K562 (cell line): ENCODE data around the gene SRPK1. TPM values are rescaled to one million over a fixed set of nuclear protein-coding genes. Genes with fewer than 3 reads are reported as not detected.

Source experiments
- ATAC-seq: fragments of 200-7000 bp; cut with Tn5 transposase; 3 replicates; pipeline ENCODE4 v1.9.1; 2020; ENCODE audit warnings: moderate library complexity
- BruUV-seq: library from RNA; stranded (reverse); fragments of 400-500 nt; replicated peaks from 2 replicates; lab custom pipeline; 2021; lab: Mats Ljungman, UMichigan
- CTCF ChIA-PET: fragments of 300-600 bp; formaldehyde crosslinking; extraction: SDS; loops from one replicate; lab custom pipeline; 2021; ENCODE audit warnings: low intra/inter-chr PET ratio; lab: Yijun Ruan, JAX
- POLR2A ChIA-PET: fragments of 300-600, 350-650 bp; sonication (Branson Sonifier 250); formaldehyde crosslinking; extraction: SDS; loops from one replicate; lab custom pipeline; 2021; ENCODE audit warnings: antibody characterized with exemption, inconsistent platforms; lab: Yijun Ruan, JAX
- DNase-seq, 4 experiments: peaks; one replicate each; pipeline versions ENCODE4 v3.0.0 to v3.0.0-alpha.2; 2011 to 2018; ENCODE audit warnings: low spot score in 3 of 4, mixed read lengths in 3 of 4; ENCODE audit errors: extremely low read depth in 1 of 4
- FAIRE-seq: peaks from 2 replicates; lab custom pipeline; 2011; peaks lifted over from hg19 to GRCh38; lab: Jason Lieb, UNC
- H2AFZ ChIP-seq: 2 replicates; pipeline ENCODE4 v1.6.0; 2011; ENCODE audit warnings: low read depth, low read length, control low read depth, inconsistent platforms
- H3K27ac ChIP-seq: fragments of 200-600 bp; 3 replicates; pipeline ENCODE4 v1.8.0; 2011; ENCODE audit warnings: low read depth, mild to moderate bottlenecking, control low read depth, inconsistent platforms, low read length, moderate library complexity, mixed read lengths; ENCODE audit errors: extremely low read depth
- H3K27me3 ChIP-seq, 2 experiments: fragments of 300-600 bp in 1 of 2; 2 replicates in 1 of 2; 3 replicates in 1 of 2; pipeline versions ENCODE4 v1.6.0 to v1.8.0; 2011; ENCODE audit warnings: inconsistent platforms in 2 of 2, low read length in 2 of 2, mild to moderate bottlenecking in 1 of 2, mixed read lengths in 1 of 2, moderate library complexity in 1 of 2; ENCODE audit not compliant: control insufficient read depth in 2 of 2, insufficient read depth in 2 of 2
- H3K36me3 ChIP-seq: fragments of 300-600 bp; 3 replicates; pipeline ENCODE4 v1.8.0; 2011; ENCODE audit warnings: mild to moderate bottlenecking, low read length, inconsistent platforms; ENCODE audit not compliant: control insufficient read depth, insufficient read depth
- H3K4me1 ChIP-seq, 2 experiments: fragments of 200-600 bp in 1 of 2; replicated peaks in 1 of 2; 2 replicates in 1 of 2; 3 replicates in 1 of 2; pipeline versions ENCODE4 v1.5.1 to v1.8.0; 2011; ENCODE audit warnings: inconsistent platforms in 2 of 2, low read length in 2 of 2, mild to moderate bottlenecking in 1 of 2, mixed read lengths in 1 of 2, moderate library complexity in 1 of 2; ENCODE audit not compliant: control insufficient read depth in 2 of 2, insufficient read depth in 2 of 2
- H3K4me2 ChIP-seq: 2 replicates; pipeline ENCODE4 v1.6.1; 2011; ENCODE audit warnings: low read length, control low read depth, inconsistent platforms, mixed read lengths; ENCODE audit not compliant: insufficient read depth
- H3K4me3 ChIP-seq: fragments of 200-600 bp; sonication (generic), shearing (Covaris generic); 2 replicates; pipeline ENCODE4 v1.5.1; 2016; ENCODE audit warnings: control low read depth, inconsistent platforms
- H3K79me2 ChIP-seq: fragments of 200-600 bp; 3 replicates; pipeline ENCODE4 v1.8.0; 2011; ENCODE audit warnings: low read length, inconsistent platforms; ENCODE audit not compliant: control insufficient read depth, insufficient read depth
- H3K9ac ChIP-seq, 2 experiments: 2 replicates each; pipeline versions ENCODE4 v1.6.0 to v1.6.1; 2011; ENCODE audit warnings: low read depth in 2 of 2, low read length in 2 of 2, control low read depth in 1 of 2, inconsistent platforms in 1 of 2, mild to moderate bottlenecking in 1 of 2, mixed read lengths in 1 of 2; ENCODE audit not compliant: insufficient read depth in 1 of 2
- H3K9me1 ChIP-seq: one replicate; pipeline ENCODE4 v1.6.0; 2011; ENCODE audit warnings: inconsistent platforms, mild to moderate bottlenecking, low read length, moderate library complexity; ENCODE audit not compliant: control insufficient read depth, insufficient read depth
- H3K9me3 ChIP-seq: replicated peaks from 2 replicates; pipeline ENCODE4 v1.5.1; 2011; ENCODE audit warnings: low read depth, low read length, inconsistent platforms; ENCODE audit not compliant: control insufficient read depth, insufficient read depth
- H4K20me1 ChIP-seq: replicated peaks from 2 replicates; pipeline ENCODE4 v1.6.1; 2011; ENCODE audit warnings: low read length, inconsistent platforms, mixed read lengths; ENCODE audit not compliant: control insufficient read depth, insufficient read depth
- ARID1B ChIP-seq: fragments of 450-650 bp; IDR thresholded peaks from 2 replicates; pipeline ENCODE4 v1.6.1; 2016; ENCODE audit warnings: antibody characterized with exemption, mild to moderate bottlenecking, inconsistent platforms
- ARID2 ChIP-seq: fragments of 450-650 bp; IDR thresholded peaks from 2 replicates; pipeline ENCODE4 v1.6.1; 2017; ENCODE audit warnings: antibody characterized with exemption, mild to moderate bottlenecking
- CBFA2T3 ChIP-seq: fragments of 450-650 bp; IDR thresholded peaks from 2 replicates; pipeline ENCODE4 v1.6.1; 2017
- CBFB ChIP-seq: sonication (generic); formaldehyde crosslinking; IDR thresholded peaks from 2 replicates; pipeline ENCODE4 v1.4.0; 2020; ENCODE audit warnings: mild to moderate bottlenecking, missing genetic modification reagents
- CHD4 ChIP-seq: fragments of 200-600 bp; sonication (generic); IDR thresholded peaks from 3 replicates; pipeline ENCODE4 v1.6.1; 2012; ENCODE audit warnings: low read depth, mild to moderate bottlenecking, mixed read lengths, low read length, inconsistent platforms; ENCODE audit not compliant: insufficient read depth, insufficient replicate concordance, poor library complexity, severe bottlenecking
- EZH2 ChIP-seq: IDR thresholded peaks from 2 replicates; pipeline ENCODE4 v1.6.1; 2012; ENCODE audit warnings: low read depth, mild to moderate bottlenecking, inconsistent platforms, low read length, borderline replicate concordance
- GATAD2B ChIP-seq: fragments of 450-650 bp; IDR thresholded peaks from 2 replicates; pipeline ENCODE4 v1.6.1; 2017; ENCODE audit warnings: mild to moderate bottlenecking, borderline replicate concordance
- NFIC ChIP-seq: fragments of 450-650 bp; IDR thresholded peaks from 2 replicates; pipeline ENCODE4 v1.6.1; 2017; ENCODE audit warnings: mild to moderate bottlenecking, inconsistent platforms
- RBM34 ChIP-seq: fragments of 200-400 bp; formaldehyde crosslinking; IDR thresholded peaks from 2 replicates; pipeline ENCODE4 v1.6.1; 2018; ENCODE audit warnings: low read length, borderline replicate concordance; ENCODE audit not compliant: insufficient read depth
- RCOR1 ChIP-seq, 2 experiments: IDR thresholded peaks; 2 replicates each; pipeline ENCODE4 v1.6.1; 2012; ENCODE audit warnings: low read depth in 2 of 2, low read length in 2 of 2, borderline replicate concordance in 1 of 2, improper control_type of control experiment in 1 of 2
- RHOXF2B ChIP-seq: fragments of 250-450 bp; sonication (Bioruptor Pico); conservative IDR thresholded peaks from 2 replicates; pipeline ENCODE4 v1.5.1; 2021
- SNIP1 ChIP-seq: fragments of 450-650 bp; IDR thresholded peaks from 2 replicates; pipeline ENCODE4 v1.7.1; 2017; ENCODE audit warnings: low read depth, mild to moderate bottlenecking
- ZNF75A ChIP-seq: fragments of 450-650 bp; formaldehyde crosslinking; IDR thresholded peaks from 2 replicates; pipeline ENCODE4 v1.4.0; 2020; ENCODE audit warnings: mild to moderate bottlenecking
- ZNF79 ChIP-seq: fragments of 250-450 bp; sonication (Bioruptor Pico); IDR thresholded peaks from 2 replicates; pipeline ENCODE4 v1.4.0; 2020; ENCODE audit warnings: low read depth, mild to moderate bottlenecking, moderate library complexity
- WGBS: fragments of 100-300 bp; shearing (Covaris generic); methylation state at CpG from one replicate; pipeline ENCODE4 v1.1.6; 2016; ENCODE audit warnings: low coverage, mixed read lengths; ENCODE audit not compliant: insufficient coverage; ENCODE audit errors: missing lambda C conversion rate; 5-methylcytosine and 5-hydroxymethylcytosine counted together
- in situ Hi-C: fragments of 300-500 bp; cut with MboI; formaldehyde crosslinking; loops from 4 replicates; pipeline ENCODE4 v1.15.0; 2018; ENCODE audit warnings: inconsistent platforms, mixed read lengths
- intact Hi-C: fragments of 100-400 bp; cut with micrococcal nuclease; formaldehyde crosslinking; loops from 2 replicates; pipeline ENCODE4 v1.14.2; 2022
- polyA plus RNA-seq, 8 experiments: library from polyadenylated mRNA; depleted of rRNA in 4 of 8; stranded (reverse) in 5 of 8; unstranded in 3 of 8; fragments of >200 nt; fragmentation: Nextera tagmentation in 2 of 8; fragmentation: Illumina TruSeq in 1 of 8; extraction: Ambion mirVana in 2 of 8; extraction: Trizol in 1 of 8; gene quantifications; 2 replicates each; pipeline versions ENCODE4 v1.2.1 to v1.2.3, GENCODE V29; 2011 to 2014; ENCODE audit warnings: inconsistent platforms in 1 of 8, missing spikeins in 1 of 8
- total RNA-seq, 7 experiments: library from RNA; depleted of rRNA in 6 of 7; stranded (reverse); fragments of >200 nt in 6 of 7; fragmentation: Illumina TruSeq in 2 of 7; extraction: Trizol in 2 of 7; gene quantifications; 2 replicates each; pipeline versions ENCODE4 v1.2.1 to v1.2.3, GENCODE V29; 2011 to 2021; ENCODE audit warnings: low replicate concordance in 1 of 7
- TF ChIP-seq, protein P1 (sequence below): sonication (generic); formaldehyde crosslinking; IDR thresholded peaks from 2 replicates; pipeline ENCODE4 v1.9.0; 2022; ENCODE audit warnings: mild to moderate bottlenecking, missing genetic modification reagents
- TF ChIP-seq, protein P2 (sequence below): fragments of 250-450 bp; sonication (Bioruptor Pico); IDR thresholded peaks from 2 replicates; pipeline ENCODE4 v1.4.0; 2020; ENCODE audit warnings: borderline replicate concordance
- TF ChIP-seq, protein P3 (sequence below): sonication (generic); formaldehyde crosslinking; IDR thresholded peaks from 2 replicates; pipeline ENCODE4 v1.8.0; 2022; ENCODE audit warnings: missing genetic modification reagents, mild to moderate bottlenecking, moderate library complexity, borderline replicate concordance
- TF ChIP-seq, protein P4 (sequence below): fragments of 250-450 bp; sonication (Bioruptor Pico); IDR thresholded peaks from 2 replicates; pipeline ENCODE4 v1.8.0; 2022; ENCODE audit warnings: moderate library complexity, mild to moderate bottlenecking, inconsistent platforms
- TF ChIP-seq, protein P5 (sequence below): fragments of 450-650 bp; IDR thresholded peaks from 2 replicates; pipeline ENCODE4 v1.6.1; 2016

The SRPK1 gene
- total and polyA plus RNA-seq, 9 of the 15 experiments (the other 6 are each of a cell fraction or from before 2014, with no cell fraction given): 99.6 to 185 (median 159) TPM

DNA sequence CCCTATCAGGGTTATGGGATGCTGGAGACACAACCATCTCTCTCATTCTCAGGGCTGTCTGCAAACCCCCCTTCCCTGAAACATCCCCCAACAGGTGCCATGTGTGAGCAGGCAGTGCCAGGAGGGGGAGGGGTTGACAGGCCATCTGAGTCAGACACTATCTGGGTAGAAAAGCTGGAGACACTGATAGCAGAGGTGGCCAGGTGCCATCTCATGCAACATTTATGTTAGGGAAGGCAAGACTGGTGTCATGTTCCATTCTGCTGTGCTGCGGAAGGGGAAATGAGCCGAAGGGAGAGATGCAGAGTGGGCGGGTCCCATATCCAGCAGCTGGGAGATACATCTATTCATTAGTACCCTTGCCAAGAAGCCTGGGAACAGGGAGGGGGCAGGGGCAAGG, 112.2 kb downstream of the SRPK1 start:
- ATAC-seq (no peak), DNase-seq (no peak), FAIRE-seq (no peak)
- peaks cover 5 to 10% of the 10 kb centered on the region in 2 experiments for H3K4me1 ChIP-seq
- intact Hi-C loops: no loop called here
- H3K27ac ChIP-seq: no peak overlapping the region
- no peak overlapping the region for H2AFZ ChIP-seq
- no TSS peak for BruUV-seq
- no peak overlapping the region for H3K4me2 ChIP-seq
- H3K36me3 ChIP-seq: no peaks in the 10 kb centered on the region
- ChIA-PET POLR2A (no interaction called here), CTCF (no interaction called here)
- WGBS: 7% methylated on average over 3 of the region's 3 CpGs
- H3K9ac ChIP-seq: no peak overlapping the region
- no peak overlapping the region for H3K4me3 ChIP-seq
- no peaks in the 10 kb centered on the region for H3K9me3 ChIP-seq
- in situ Hi-C loops: no loop called here
- H3K9me1 ChIP-seq: peaks cover 2% of the 10 kb centered on the region
- peaks cover 17 to 42% of the 10 kb centered on the region in 2 experiments for H3K27me3 ChIP-seq
- H3K79me2 ChIP-seq: no peaks in the 10 kb centered on the region
- H4K20me1 ChIP-seq: 0 out of 2 replicates have a peak, but pooled peaks cover 6% of the 10 kb centered on the region
- TF ChIP-seq CBFA2T3 (peak; percentile 66), ARID2 (no peak), ZNF79 (CRISPR knock-in tag) (no peak), NFIC (peak; percentile 43), RCOR1 (IDR thresholded peaks at IDR 0.05; ENCODE audit: borderline replicate concordance in 1 of 2, low read depth in 2 of 2, low read length in 2 of 2) (no peak), RHOXF2B (CRISPR knock-in tag) (no peak), CHD4 (no peak), SNIP1 (no peak), ARID1B (peak; percentile 37), ZNF75A (CRISPR knock-in tag) (no peak), EZH2 (no peak), GATAD2B (no peak), CBFB (CRISPR knock-in tag) (no peak), RBM34 (no peak)
- TF ChIP-seq, protein P1, sequence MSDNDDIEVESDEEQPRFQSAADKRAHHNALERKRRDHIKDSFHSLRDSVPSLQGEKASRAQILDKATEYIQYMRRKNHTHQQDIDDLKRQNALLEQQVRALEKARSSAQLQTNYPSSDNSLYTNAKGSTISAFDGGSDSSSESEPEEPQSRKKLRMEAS (CRISPR knock-in tag): 0 out of 2 replicates have a peak, but pooled peaks have one; percentile 19
- TF ChIP-seq, protein P2, sequence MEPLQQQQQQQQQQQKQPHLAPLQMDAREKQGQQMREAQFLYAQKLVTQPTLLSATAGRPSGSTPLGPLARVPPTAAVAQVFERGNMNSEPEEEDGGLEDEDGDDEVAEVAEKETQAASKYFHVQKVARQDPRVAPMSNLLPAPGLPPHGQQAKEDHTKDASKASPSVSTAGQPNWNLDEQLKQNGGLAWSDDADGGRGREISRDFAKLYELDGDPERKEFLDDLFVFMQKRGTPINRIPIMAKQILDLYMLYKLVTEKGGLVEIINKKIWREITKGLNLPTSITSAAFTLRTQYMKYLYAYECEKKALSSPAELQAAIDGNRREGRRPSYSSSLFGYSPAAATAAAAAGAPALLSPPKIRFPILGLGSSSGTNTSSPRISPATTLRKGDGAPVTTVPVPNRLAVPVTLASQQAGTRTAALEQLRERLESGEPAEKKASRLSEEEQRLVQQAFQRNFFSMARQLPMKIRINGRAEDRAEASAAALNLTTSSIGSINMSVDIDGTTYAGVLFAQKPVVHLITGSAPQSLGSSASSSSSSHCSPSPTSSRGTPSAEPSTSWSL (CRISPR knock-in tag): no peak
- TF ChIP-seq, protein P3, sequence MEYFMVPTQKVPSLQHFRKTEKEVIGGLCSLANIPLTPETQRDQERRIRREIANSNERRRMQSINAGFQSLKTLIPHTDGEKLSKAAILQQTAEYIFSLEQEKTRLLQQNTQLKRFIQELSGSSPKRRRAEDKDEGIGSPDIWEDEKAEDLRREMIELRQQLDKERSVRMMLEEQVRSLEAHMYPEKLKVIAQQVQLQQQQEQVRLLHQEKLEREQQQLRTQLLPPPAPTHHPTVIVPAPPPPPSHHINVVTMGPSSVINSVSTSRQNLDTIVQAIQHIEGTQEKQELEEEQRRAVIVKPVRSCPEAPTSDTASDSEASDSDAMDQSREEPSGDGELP (CRISPR knock-in tag): no peak
- TF ChIP-seq, protein P4, sequence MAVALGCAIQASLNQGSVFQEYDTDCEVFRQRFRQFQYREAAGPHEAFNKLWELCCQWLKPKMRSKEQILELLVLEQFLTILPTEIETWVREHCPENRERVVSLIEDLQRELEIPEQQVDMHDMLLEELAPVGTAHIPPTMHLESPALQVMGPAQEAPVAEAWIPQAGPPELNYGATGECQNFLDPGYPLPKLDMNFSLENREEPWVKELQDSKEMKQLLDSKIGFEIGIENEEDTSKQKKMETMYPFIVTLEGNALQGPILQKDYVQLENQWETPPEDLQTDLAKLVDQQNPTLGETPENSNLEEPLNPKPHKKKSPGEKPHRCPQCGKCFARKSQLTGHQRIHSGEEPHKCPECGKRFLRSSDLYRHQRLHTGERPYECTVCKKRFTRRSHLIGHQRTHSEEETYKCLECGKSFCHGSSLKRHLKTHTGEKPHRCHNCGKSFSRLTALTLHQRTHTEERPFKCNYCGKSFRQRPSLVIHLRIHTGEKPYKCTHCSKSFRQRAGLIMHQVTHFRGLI (CRISPR knock-in tag): no peak
- TF ChIP-seq, protein P5, sequence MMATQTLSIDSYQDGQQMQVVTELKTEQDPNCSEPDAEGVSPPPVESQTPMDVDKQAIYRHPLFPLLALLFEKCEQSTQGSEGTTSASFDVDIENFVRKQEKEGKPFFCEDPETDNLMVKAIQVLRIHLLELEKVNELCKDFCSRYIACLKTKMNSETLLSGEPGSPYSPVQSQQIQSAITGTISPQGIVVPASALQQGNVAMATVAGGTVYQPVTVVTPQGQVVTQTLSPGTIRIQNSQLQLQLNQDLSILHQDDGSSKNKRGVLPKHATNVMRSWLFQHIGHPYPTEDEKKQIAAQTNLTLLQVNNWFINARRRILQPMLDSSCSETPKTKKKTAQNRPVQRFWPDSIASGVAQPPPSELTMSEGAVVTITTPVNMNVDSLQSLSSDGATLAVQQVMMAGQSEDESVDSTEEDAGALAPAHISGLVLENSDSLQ: no peak
